IPS-NIHi7 (cell line): ENCODE results near the gene RFX4.
"Not testable (repeated sequence)": the region's sequence is repeated elsewhere in the genome, so short reads cannot be mapped to it uniquely, and the experiment has no call there.

ENCODE experiments used
- DNase-seq: peaks from one replicate; pipeline ENCODE4 v3.0.0; 2012; ENCODE audit warnings: mixed read lengths; ENCODE audit errors: extremely low spot score

Gene RFX4

GRCh38 chr12:106590601-106591000 lies 7.8 kb downstream of the RFX4 start:
- DNase-seq: no peak

- DNase-seq: no peak
Observed at GRCh38 chr12:106594447-106594846, 11.6 kb downstream of the RFX4 start.

GRCh38 chr12:106595268-106595667 lies 12.5 kb downstream of the RFX4 start:
- no peak for DNase-seq

GRCh38 chr12:106598003-106598402 lies 15.2 kb downstream of the RFX4 start:
- no peak for DNase-seq

- no peak for DNase-seq
Observed at GRCh38 chr12:106599302-106599701, 16.5 kb downstream of the RFX4 start.

GRCh38 chr12:106600503-106600902 lies 17.7 kb downstream of the RFX4 start:
- no peak for DNase-seq

- peak; percentile 74 for DNase-seq
Observed at GRCh38 chr12:106601031-106601430, 18.2 kb downstream of the RFX4 start.

GRCh38 chr12:106601496-106601895 lies 18.7 kb downstream of the RFX4 start:
- no peak for DNase-seq

- no peak for DNase-seq
Observed at GRCh38 chr12:106602076-106602475, 19.3 kb downstream of the RFX4 start.

- no peak for DNase-seq
Observed at GRCh38 chr12:106605254-106605653, 22.4 kb downstream of the RFX4 start.

- DNase-seq: not testable (repeated sequence)
Observed at GRCh38 chr12:106620588-106620987, 37.8 kb downstream of the RFX4 start.

- DNase-seq: no peak
Observed at GRCh38 chr12:106625976-106626375, 43.2 kb downstream of the RFX4 start.

GRCh38 chr12:106629797-106630659 lies 47.2 kb downstream of the RFX4 start:
- DNase-seq: no peak

- DNase-seq: no peak
Observed at GRCh38 chr12:106631150-106631549, 48.3 kb downstream of the RFX4 start.

- no peak for DNase-seq
Observed at GRCh38 chr12:106631797-106632196, 49.0 kb downstream of the RFX4 start.

GRCh38 chr12:106632797-106633450 lies 50.1 kb downstream of the RFX4 start:
- no peak for DNase-seq

- DNase-seq: no peak
Observed at GRCh38 chr12:106633451-106633823, 50.6 kb downstream of the RFX4 start.

- no peak for DNase-seq
Observed at GRCh38 chr12:106634206-106634605, 51.4 kb downstream of the RFX4 start.

GRCh38 chr12:106643000-106643399 lies 60.2 kb downstream of the RFX4 start:
- DNase-seq: peak; percentile 35

GRCh38 chr12:106644335-106645073 lies 61.7 kb downstream of the RFX4 start:
- DNase-seq: no peak

GRCh38 chr12:106645074-106645421 lies 62.2 kb downstream of the RFX4 start:
- DNase-seq: no peak

- DNase-seq: no peak
Observed at GRCh38 chr12:106645465-106646330, 62.9 kb downstream of the RFX4 start.
